Measurements from ENCODE around the gene IQSEC2.

The IQSEC2 gene

GRCh38 chrX:53266914-53267313, 14.5 kb downstream of the IQSEC2 start:
- DNase-seq, result no peak

GRCh38 chrX:53265771-53266574, 15.4 kb downstream of the IQSEC2 start:
- no peak for DNase-seq

GRCh38 chrX:53263597-53264094, 17.7 kb downstream of the IQSEC2 start:
- no peak for DNase-seq

- no peak for DNase-seq
Observed at GRCh38 chrX:53262918-53263394, 18.4 kb downstream of the IQSEC2 start.

- no peak for DNase-seq
Observed at GRCh38 chrX:53262189-53262917, 19.0 kb downstream of the IQSEC2 start.

- DNase-seq, result no peak
Observed at GRCh38 chrX:53261355-53261972, 19.9 kb downstream of the IQSEC2 start.

- no peak for DNase-seq
Observed at GRCh38 chrX:53260836-53261235, 20.5 kb downstream of the IQSEC2 start.

GRCh38 chrX:53257670-53258423, 23.5 kb downstream of the IQSEC2 start:
- DNase-seq, result no peak

- no peak for DNase-seq
Observed at GRCh38 chrX:53257166-53257565, 24.2 kb downstream of the IQSEC2 start.

- no peak for DNase-seq
Observed at GRCh38 chrX:53256446-53257041, 24.8 kb downstream of the IQSEC2 start.

- DNase-seq, result no peak
Observed at GRCh38 chrX:53255738-53256191, 25.6 kb downstream of the IQSEC2 start.

- DNase-seq, result no peak
Observed at GRCh38 chrX:53254570-53255461, 26.6 kb downstream of the IQSEC2 start.

- no peak for DNase-seq
Observed at GRCh38 chrX:53253293-53254020, 27.9 kb downstream of the IQSEC2 start.

- no peak for DNase-seq
Observed at GRCh38 chrX:53251307-53251706, 30.1 kb downstream of the IQSEC2 start.

GRCh38 chrX:53250556-53250955, 30.8 kb downstream of the IQSEC2 start:
- DNase-seq, result no peak

GRCh38 chrX:53249408-53250042, 31.9 kb downstream of the IQSEC2 start:
- no peak for DNase-seq

- DNase-seq, result no peak
Observed at GRCh38 chrX:53247928-53248327, 33.5 kb downstream of the IQSEC2 start.

GRCh38 chrX:53246231-53246630, 35.2 kb downstream of the IQSEC2 start:
- DNase-seq, result no peak

- no peak for DNase-seq
Observed at GRCh38 chrX:53244610-53245009, 36.8 kb downstream of the IQSEC2 start.

GRCh38 chrX:53242310-53242709, 39.1 kb downstream of the IQSEC2 start:
- DNase-seq, result no peak
